ENCODE measurements around the gene VPS13D. TPM values are rescaled to one million over a fixed set of nuclear protein-coding genes. Genes with fewer than 3 reads are reported as not detected.

Gene VPS13D
- total RNA-seq, 2 donors from 2014 or later, result 54.3 to 56.0 TPM

- no peak overlapping the region for H3K4me3 ChIP-seq
- no peak for DNase-seq
- no peaks in the 10 kb centered on the region for H3K4me1 ChIP-seq
- H3K27ac ChIP-seq, result no peak overlapping the region
- H3K9ac ChIP-seq (ENCODE audit: low read depth in 2 of 2, low read length in 2 of 2), result no peak overlapping the region
- no peaks in the 10 kb centered on the region for H3K9me3 ChIP-seq
- no peaks in the 10 kb centered on the region for H3K36me3 ChIP-seq
- H3K27me3 ChIP-seq, result no peaks in the 10 kb centered on the region
- intact Hi-C loops (cut with DNase I), result no loop called here
- no peak for TF ChIP-seq CTCF (IDR thresholded peaks at IDR 0.05)
Measured at GRCh38 chr1:12301518-12302237, 71.8 kb downstream of the VPS13D start.

GRCh38 chr1:12302798-12303447 is 73.1 kb downstream of the VPS13D start:
- Histone ChIP-seq H3K4me3 (no peak overlapping the region), H3K27me3 (no peaks in the 10 kb centered on the region), H3K36me3 (no peaks in the 10 kb centered on the region), H3K9ac (ENCODE audit: low read depth in 2 of 2, low read length in 2 of 2) (no peak overlapping the region), H3K4me1 (no peaks in the 10 kb centered on the region), H3K9me3 (no peaks in the 10 kb centered on the region), H3K27ac (no peak overlapping the region)
- DNase-seq, result no peak
- intact Hi-C loops (cut with DNase I), result no loop called here
- TF ChIP-seq CTCF (IDR thresholded peaks at IDR 0.05), result no peak

- intact Hi-C loops (cut with DNase I), result no loop called here
- H3K9me3 ChIP-seq, result no peaks in the 10 kb centered on the region
- no peak overlapping the region for H3K27ac ChIP-seq
- no peaks in the 10 kb centered on the region for H3K27me3 ChIP-seq
- H3K4me3 ChIP-seq, result no peak overlapping the region
- H3K9ac ChIP-seq (ENCODE audit: low read depth in 2 of 2, low read length in 2 of 2), result no peak overlapping the region
- H3K4me1 ChIP-seq, result no peaks in the 10 kb centered on the region
- no peaks in the 10 kb centered on the region for H3K36me3 ChIP-seq
- no peak for DNase-seq
- TF ChIP-seq CTCF (IDR thresholded peaks at IDR 0.05), result no peak
Measured at GRCh38 chr1:12305377-12305776, 75.5 kb downstream of the VPS13D start.

- H3K27ac ChIP-seq, result no peak overlapping the region
- no peaks in the 10 kb centered on the region for H3K4me1 ChIP-seq
- intact Hi-C loops (cut with DNase I), result loop anchor here (10.0 kb wide), 1 partner anchor 345 kb away; no protein-coding TSS in a partner anchor
- no peaks in the 10 kb centered on the region for H3K36me3 ChIP-seq
- no peak overlapping the region for H3K9ac ChIP-seq (ENCODE audit: low read depth in 2 of 2, low read length in 2 of 2)
- no peaks in the 10 kb centered on the region for H3K9me3 ChIP-seq
- TF ChIP-seq CTCF (IDR thresholded peaks at IDR 0.05), result no peak
- peak; percentile 34 for DNase-seq
- H3K4me3 ChIP-seq, result no peak overlapping the region
- H3K27me3 ChIP-seq, result no peaks in the 10 kb centered on the region
Measured at GRCh38 chr1:12309783-12310742, 80.2 kb downstream of the VPS13D start.

DNA sequence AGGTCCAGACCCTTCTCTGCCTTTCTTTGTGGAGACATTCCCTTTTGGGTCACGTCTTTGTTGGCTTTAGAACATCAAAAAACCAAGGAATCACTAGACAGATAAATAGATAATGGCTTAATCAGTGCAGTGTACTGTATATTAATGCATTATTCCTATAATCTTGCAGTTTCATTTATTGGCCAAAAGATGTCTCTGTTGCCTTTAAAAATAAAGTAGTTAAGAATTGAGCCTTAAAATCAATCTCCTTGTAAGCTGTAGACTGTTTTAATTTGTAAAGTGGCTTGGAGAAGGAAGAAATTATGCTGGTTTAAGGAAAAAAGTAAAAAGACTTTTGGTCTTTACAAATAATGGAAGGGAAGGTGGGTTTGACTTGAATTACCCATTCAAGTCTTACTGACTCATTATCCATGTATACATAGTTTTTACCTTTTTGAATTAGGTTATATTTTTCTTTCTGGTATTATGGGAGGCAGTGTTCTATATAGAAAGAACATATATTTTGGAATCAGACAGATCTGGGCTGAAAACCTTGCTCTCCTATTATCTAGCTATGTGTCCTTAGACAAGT is 84.6 kb downstream of the VPS13D start:
- Histone ChIP-seq H3K27ac (no peak overlapping the region), H3K4me1 (no peaks in the 10 kb centered on the region), H3K4me3 (no peak overlapping the region), H3K9me3 (no peaks in the 10 kb centered on the region), H3K36me3 (no peaks in the 10 kb centered on the region), H3K9ac (ENCODE audit: low read depth in 2 of 2, low read length in 2 of 2) (no peak overlapping the region), H3K27me3 (no peaks in the 10 kb centered on the region)
- intact Hi-C loops (cut with DNase I), result loop anchor here (10.0 kb wide), 1 partner anchor 340 kb away; no protein-coding TSS in a partner anchor
- no peak for DNase-seq
- peak; percentile 23 for TF ChIP-seq CTCF (IDR thresholded peaks at IDR 0.05)

All from colonic mucosa (tissue), 4 donors.